SIG-M5 treated with dmso at 0.1 percent for 504 hours (cell line): Measurements from ENCODE around the gene XG.
"Not testable (repeated sequence)": the region's sequence is repeated elsewhere in the genome, so short reads cannot be mapped to it uniquely, and the experiment has no call there.

Source experiments
- DNase-seq: peaks from one replicate; lab custom pipeline; 2025; ENCODE audit not compliant: unreplicated experiment; lab: John Stamatoyannopoulos, UW

Gene XG

GRCh38 chrX:2751874-2752300, at the start of gene XG:
XG (plus strand) TSS chrX:2752040; CDS start chrX:2752275, 235 bp downstream.
- not testable (repeated sequence) for DNase-seq

GRCh38 chrX:2703991-2704369, 47.9 kb upstream of the XG start:
- DNase-seq = no peak

- no peak for DNase-seq
Measured at GRCh38 chrX:2705046-2705832, 46.6 kb upstream of the XG start.

GRCh38 chrX:2707334-2707760, 44.5 kb upstream of the XG start:
- DNase-seq = no peak

- no peak for DNase-seq
Measured at GRCh38 chrX:2708021-2708420, 43.8 kb upstream of the XG start.

GRCh38 chrX:2708592-2709188, 43.1 kb upstream of the XG start:
- no peak for DNase-seq

GRCh38 chrX:2709556-2709955, 42.3 kb upstream of the XG start:
- DNase-seq = no peak

GRCh38 chrX:2710041-2710840, 41.6 kb upstream of the XG start:
- no peak for DNase-seq

- DNase-seq = no peak
Measured at GRCh38 chrX:2711441-2711840, 40.4 kb upstream of the XG start.

- DNase-seq = no peak
Measured at GRCh38 chrX:2712428-2712827, 39.4 kb upstream of the XG start.

GRCh38 chrX:2712890-2713840, 38.7 kb upstream of the XG start:
- no peak for DNase-seq

GRCh38 chrX:2714551-2714950, 37.3 kb upstream of the XG start:
- no peak for DNase-seq

- no peak for DNase-seq
Measured at GRCh38 chrX:2715066-2715600, 36.7 kb upstream of the XG start.

GRCh38 chrX:2717312-2717711, 34.5 kb upstream of the XG start:
- no peak for DNase-seq

GRCh38 chrX:2718821-2719220, 33.0 kb upstream of the XG start:
- no peak for DNase-seq

- no peak for DNase-seq
Measured at GRCh38 chrX:2719774-2720447, 31.9 kb upstream of the XG start.

GRCh38 chrX:2723286-2723879, 28.5 kb upstream of the XG start:
- no peak for DNase-seq

GRCh38 chrX:2727264-2727663, 24.6 kb upstream of the XG start:
- DNase-seq = not testable (repeated sequence)

- no peak for DNase-seq
Measured at GRCh38 chrX:2732076-2732475, 19.8 kb upstream of the XG start.

GRCh38 chrX:2732649-2733048, 19.2 kb upstream of the XG start:
- no peak for DNase-seq
